Hepatocyte (in vitro differentiated cells): ENCODE measurements around the gene ACTRT3. TPM values are rescaled to one million over a fixed set of nuclear protein-coding genes. Genes with fewer than 3 reads are reported as not detected.
A peak's percentile ranks its signal among the peaks of the same experiment; 100 is the strongest.

Source experiments
- DNase-seq: peaks from one replicate; pipeline ENCODE4 v3.0.0-alpha.2; 2016; ENCODE audit warnings: low spot score
- H2AFZ ChIP-seq: fragments of 200-600 bp; sonication (generic); 2 replicates; pipeline ENCODE4 v1.6.0; 2016; ENCODE audit warnings: antibody characterized with exemption, mild to moderate bottlenecking
- H3K27ac ChIP-seq: fragments of 200-600 bp; sonication (generic); 2 replicates; pipeline ENCODE4 v1.5.1; 2016; ENCODE audit warnings: mild to moderate bottlenecking
- H3K27me3 ChIP-seq: fragments of 200-600 bp; sonication (generic); 2 replicates; pipeline ENCODE4 v1.6.1; 2016
- H3K36me3 ChIP-seq: fragments of 200-600 bp; sonication (generic); replicated peaks from 2 replicates; pipeline ENCODE4 v1.5.1; 2016; ENCODE audit warnings: low read depth; ENCODE audit not compliant: insufficient read depth
- H3K4me1 ChIP-seq: fragments of 200-600 bp; sonication (generic); 2 replicates; pipeline ENCODE4 v1.5.1; 2016; ENCODE audit warnings: mild to moderate bottlenecking, moderate library complexity; ENCODE audit not compliant: insufficient read depth
- H3K4me2 ChIP-seq: fragments of 200-600 bp; sonication (generic); 2 replicates; pipeline ENCODE4 v1.6.0; 2016
- H3K4me3 ChIP-seq: fragments of 200-600 bp; sonication (generic); 2 replicates; pipeline ENCODE4 v1.5.1; 2016; ENCODE audit warnings: mild to moderate bottlenecking
- H3K79me2 ChIP-seq: fragments of 200-600 bp; sonication (generic); 2 replicates; pipeline ENCODE4 v1.6.0; 2017; ENCODE audit warnings: mild to moderate bottlenecking
- H3K9me2 ChIP-seq: fragments of 200-600 bp; sonication (generic); replicated peaks from 2 replicates; pipeline ENCODE4 v1.6.0; 2017; ENCODE audit warnings: mild to moderate bottlenecking; ENCODE audit not compliant: insufficient read depth
- H3K9me3 ChIP-seq: fragments of 200-600 bp; sonication (generic); 2 replicates; pipeline ENCODE4 v1.5.1; 2016; ENCODE audit warnings: low read depth, mild to moderate bottlenecking
- H4K20me1 ChIP-seq: fragments of 200-600 bp; sonication (generic); 2 replicates; pipeline ENCODE4 v1.6.0; 2016; ENCODE audit warnings: mild to moderate bottlenecking; ENCODE audit not compliant: insufficient read depth, poor library complexity, severe bottlenecking
- CTCF ChIP-seq: fragments of 200-600 bp; sonication (generic); IDR thresholded peaks from 2 replicates; pipeline ENCODE4 v1.5.1; 2016; ENCODE audit warnings: antibody characterized with exemption, mild to moderate bottlenecking; ENCODE audit not compliant: poor library complexity
- EZH2 ChIP-seq: fragments of 200-600 bp; sonication (generic); IDR thresholded peaks from 2 replicates; pipeline ENCODE4 v1.6.1; 2016; ENCODE audit warnings: antibody characterized with exemption, mild to moderate bottlenecking, borderline replicate concordance
- EZH2phosphoT487 ChIP-seq: fragments of 200-600 bp; sonication (generic); IDR thresholded peaks from one replicate; pipeline ENCODE4 v1.6.1; 2018; ENCODE audit warnings: antibody characterized with exemption, mild to moderate bottlenecking, low read depth, moderate library complexity; ENCODE audit not compliant: unreplicated experiment, severe bottlenecking
- WGBS: methylation state at CpG from one replicate; pipeline ENCODE4 v1.1.6; 2016; ENCODE audit warnings: low lambda C conversion rate; ENCODE audit errors: missing lambda C conversion rate; 5-methylcytosine and 5-hydroxymethylcytosine counted together
- polyA plus RNA-seq: library from polyadenylated mRNA; unstranded; fragments of >200 nt; fragmentation: Nextera tagmentation; extraction: Ambion mirVana; gene quantifications from 2 replicates; pipeline ENCODE4 v1.2.1, GENCODE V29; 2016
- total RNA-seq: library from RNA; depleted of rRNA; stranded (reverse); fragments of >200 nt; gene quantifications from 2 replicates; pipeline ENCODE4 v1.2.3, GENCODE V29; 2014

ACTRT3 gene
- total and polyA plus RNA-seq, 2 experiments from 2014 or later: 7.3 to 8.3 TPM

- 80% methylated on average over 4 of the region's 4 CpGs for WGBS
- H3K9me2 ChIP-seq: no peaks in the 10 kb centered on the region
- H3K27ac ChIP-seq: no peak overlapping the region
- H2AFZ ChIP-seq: no peak overlapping the region
- no peaks in the 10 kb centered on the region for H3K9me3 ChIP-seq
- H3K4me3 ChIP-seq: no peak overlapping the region
- no peak overlapping the region for H3K4me2 ChIP-seq
- no peaks in the 10 kb centered on the region for H3K27me3 ChIP-seq
- no peaks in the 10 kb centered on the region for H3K36me3 ChIP-seq
- H3K4me1 ChIP-seq: peaks cover 11% of the 10 kb centered on the region
- no peak for TF ChIP-seq EZH2
- no peak for DNase-seq
- peaks cover 45% of the 10 kb centered on the region for H3K79me2 ChIP-seq
- H4K20me1 ChIP-seq: peaks cover 9% of the 10 kb centered on the region
Observed at GRCh38 chr3:169777822-169778221, 8.5 kb upstream of the ACTRT3 start.

GRCh38 chr3:169774186-169774585 is 4.8 kb upstream of the ACTRT3 start:
- no peak for TF ChIP-seq EZH2
- no peak for TF ChIP-seq EZH2phosphoT487
- TF ChIP-seq CTCF: no peak
- Histone ChIP-seq H3K9me2 (no peaks in the 10 kb centered on the region), H2AFZ (no peak overlapping the region), H3K36me3 (no peaks in the 10 kb centered on the region), H3K4me1 (peaks cover 11% of the 10 kb centered on the region), H4K20me1 (peaks cover 9% of the 10 kb centered on the region), H3K27me3 (no peaks in the 10 kb centered on the region), H3K4me3 (peak overlapping the region; percentile 66), H3K4me2 (peak overlapping the region; percentile 82), H3K27ac (peak overlapping the region; percentile 99), H3K9me3 (no peaks in the 10 kb centered on the region), H3K79me2 (peaks cover 41% of the 10 kb centered on the region)
- no peak for DNase-seq
- 54% methylated on average over 5 of the region's 5 CpGs for WGBS

GRCh38 chr3:169772897-169773816 is 3.8 kb upstream of the ACTRT3 start, which contains the start of gene MYNN:
TSS of gene MYNN (plus strand) at chr3:169773396. CDS start at chr3:169774296, 900 bp downstream.
- WGBS: under 1% methylated on average over 54 of the region's 61 CpGs
- Histone ChIP-seq H3K27ac (peak within 1 kb of the TSS; percentile 99), H3K36me3 (no peaks in the 10 kb centered on the region), H3K9me2 (no peaks in the 10 kb centered on the region), H3K79me2 (peaks cover 39% of the 10 kb centered on the region), H3K9me3 (no peaks in the 10 kb centered on the region), H2AFZ (peak within 1 kb of the TSS; percentile 79), H3K27me3 (no peaks in the 10 kb centered on the region), H3K4me3 (peak within 1 kb of the TSS; percentile 66), H4K20me1 (peaks cover 9% of the 10 kb centered on the region), H3K4me2 (peak within 1 kb of the TSS; percentile 82), H3K4me1 (peaks cover 11% of the 10 kb centered on the region)
- TF ChIP-seq CTCF: peak; percentile 32
- TF ChIP-seq EZH2phosphoT487: no peak
- peak; percentile 96 for DNase-seq

- peaks cover 5% of the 10 kb centered on the region for H4K20me1 ChIP-seq
Observed at GRCh38 chr3:169772305-169772896, 3.0 kb upstream of the ACTRT3 start.

More at GRCh38 chr3:169772305-169772896, 3.0 kb upstream of the ACTRT3 start:
- Histone ChIP-seq H3K4me2 (peak overlapping the region; percentile 74), H3K27me3 (no peaks in the 10 kb centered on the region), H3K27ac (peak overlapping the region; percentile 99), H2AFZ (peak overlapping the region; percentile 79), H3K4me1 (peaks cover 11% of the 10 kb centered on the region), H3K9me2 (no peaks in the 10 kb centered on the region), H3K36me3 (no peaks in the 10 kb centered on the region), H3K4me3 (peak overlapping the region; percentile 66), H3K79me2 (peaks cover 35% of the 10 kb centered on the region), H3K9me3 (no peaks in the 10 kb centered on the region)
- peak; percentile 90 for DNase-seq
- TF ChIP-seq EZH2 (no peak), CTCF (no peak), EZH2phosphoT487 (no peak)
- WGBS: under 1% methylated on average over 15 of the region's 15 CpGs
